Measurements from ENCODE around the gene SYNGR2. TPM values are rescaled to one million over a fixed set of nuclear protein-coding genes. Genes with fewer than 3 reads are reported as not detected.
A peak's percentile ranks its signal among the peaks of the same experiment; 100 is the strongest.

The SYNGR2 gene
- total and polyA plus RNA-seq, 9 of the 15 experiments (the other 6 are each of a cell fraction or from before 2014, with no cell fraction given) = 1.4 to 173 (median 87.8) TPM

DNA sequence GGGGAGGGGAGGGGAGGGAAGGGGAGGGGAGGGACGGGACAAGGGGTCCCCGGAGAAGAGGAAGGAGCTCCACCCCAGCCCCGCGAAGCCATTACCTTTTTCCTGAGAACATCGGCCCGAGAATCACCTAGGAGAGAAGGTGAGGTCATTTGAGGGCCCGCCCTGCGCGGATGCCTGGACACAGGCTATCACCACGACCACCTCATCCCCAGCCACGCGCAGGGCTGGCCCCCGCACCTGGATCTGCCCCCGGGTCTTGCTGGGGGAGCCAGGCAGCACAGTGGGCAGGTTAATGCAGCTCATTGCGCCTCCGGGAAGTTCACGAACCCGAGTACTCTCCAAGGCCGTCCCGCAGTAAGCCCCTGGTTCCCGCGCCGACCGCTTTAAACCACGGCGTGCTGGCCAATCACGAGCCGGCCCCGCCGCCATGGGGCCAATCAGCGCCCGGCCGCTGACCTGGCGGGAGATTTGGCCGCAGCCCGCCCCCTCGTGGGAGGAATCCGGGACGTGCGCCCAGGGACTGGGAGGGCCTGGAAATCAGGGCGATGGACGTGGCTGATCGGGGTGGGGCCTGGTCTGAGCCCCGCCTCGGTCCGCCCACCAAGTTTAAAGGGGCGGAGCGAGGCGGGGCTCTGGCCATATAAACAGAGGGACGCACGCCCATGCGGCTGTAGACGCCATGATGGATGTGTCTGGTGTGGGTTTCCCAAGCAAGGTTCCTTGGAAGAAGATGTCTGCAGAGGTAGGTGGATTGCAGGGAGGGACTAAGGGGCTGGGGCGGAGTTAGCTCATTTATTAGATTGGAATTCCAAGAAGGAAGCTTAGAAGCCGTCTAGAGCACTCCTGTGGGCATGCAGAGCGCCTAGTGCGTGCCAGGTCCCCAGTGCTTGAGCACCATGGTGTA is 18.6 kb downstream of the SYNGR2 start, which contains the start of the genes AFMID and TK1 (continued):
- TF ChIP-seq ZNF318 (IDR thresholded peaks at IDR 0.05; ENCODE audit: borderline replicate concordance in 1 of 2, low read depth in 1 of 2) (no peak), NCOA2 (IDR thresholded peaks at IDR 0.05; ENCODE audit: partially characterized antibody in 2 of 2) (no peak), EGR1 (conservative IDR thresholded peaks at IDR 0.05) (peak; percentile 81), POLR2A (conservative IDR thresholded peaks at IDR 0.05) (peak; percentile 97), HNRNPH1 (optimal IDR thresholded peaks at IDR 0.05; ENCODE audit: low read depth, low read length) (no peak), TCFL5 (CRISPR knock-in tag; conservative IDR thresholded peaks at IDR 0.05) (no peak), ZKSCAN3 (CRISPR knock-in tag; IDR thresholded peaks at IDR 0.05) (no peak), TEAD4 (IDR thresholded peaks at IDR 0.05; ENCODE audit: low read length) (peak; percentile 98), TEAD4 (CRISPR knock-in tag; IDR thresholded peaks at IDR 0.05; ENCODE audit: borderline replicate concordance) (peak; percentile 100), XRCC3 (IDR thresholded peaks at IDR 0.05) (no peak), CTCF (IDR thresholded peaks at IDR 0.05 in 2 of 3, conservative IDR thresholded peaks at IDR 0.05 in 1 of 3; ENCODE audit: insufficient read depth in 2 of 3, low read depth in 1 of 3, low read length in 3 of 3) (peak; percentile 70 to 82 (median 77))
- TF ChIP-seq, protein P1, sequence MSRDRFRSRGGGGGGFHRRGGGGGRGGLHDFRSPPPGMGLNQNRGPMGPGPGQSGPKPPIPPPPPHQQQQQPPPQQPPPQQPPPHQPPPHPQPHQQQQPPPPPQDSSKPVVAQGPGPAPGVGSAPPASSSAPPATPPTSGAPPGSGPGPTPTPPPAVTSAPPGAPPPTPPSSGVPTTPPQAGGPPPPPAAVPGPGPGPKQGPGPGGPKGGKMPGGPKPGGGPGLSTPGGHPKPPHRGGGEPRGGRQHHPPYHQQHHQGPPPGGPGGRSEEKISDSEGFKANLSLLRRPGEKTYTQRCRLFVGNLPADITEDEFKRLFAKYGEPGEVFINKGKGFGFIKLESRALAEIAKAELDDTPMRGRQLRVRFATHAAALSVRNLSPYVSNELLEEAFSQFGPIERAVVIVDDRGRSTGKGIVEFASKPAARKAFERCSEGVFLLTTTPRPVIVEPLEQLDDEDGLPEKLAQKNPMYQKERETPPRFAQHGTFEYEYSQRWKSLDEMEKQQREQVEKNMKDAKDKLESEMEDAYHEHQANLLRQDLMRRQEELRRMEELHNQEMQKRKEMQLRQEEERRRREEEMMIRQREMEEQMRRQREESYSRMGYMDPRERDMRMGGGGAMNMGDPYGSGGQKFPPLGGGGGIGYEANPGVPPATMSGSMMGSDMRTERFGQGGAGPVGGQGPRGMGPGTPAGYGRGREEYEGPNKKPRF (IDR thresholded peaks at IDR 0.05; ENCODE audit: low read depth, low read length) = no peak
- TF ChIP-seq, protein P2, sequence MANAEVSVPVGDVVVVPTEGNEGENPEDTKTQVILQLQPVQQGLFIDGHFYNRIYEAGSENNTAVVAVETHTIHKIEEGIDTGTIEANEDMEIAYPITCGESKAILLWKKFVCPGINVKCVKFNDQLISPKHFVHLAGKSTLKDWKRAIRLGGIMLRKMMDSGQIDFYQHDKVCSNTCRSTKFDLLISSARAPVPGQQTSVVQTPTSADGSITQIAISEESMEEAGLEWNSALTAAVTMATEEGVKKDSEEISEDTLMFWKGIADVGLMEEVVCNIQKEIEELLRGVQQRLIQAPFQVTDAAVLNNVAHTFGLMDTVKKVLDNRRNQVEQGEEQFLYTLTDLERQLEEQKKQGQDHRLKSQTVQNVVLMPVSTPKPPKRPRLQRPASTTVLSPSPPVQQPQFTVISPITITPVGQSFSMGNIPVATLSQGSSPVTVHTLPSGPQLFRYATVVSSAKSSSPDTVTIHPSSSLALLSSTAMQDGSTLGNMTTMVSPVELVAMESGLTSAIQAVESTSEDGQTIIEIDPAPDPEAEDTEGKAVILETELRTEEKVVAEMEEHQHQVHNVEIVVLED (CRISPR knock-in tag; IDR thresholded peaks at IDR 0.05) = 0 out of 2 replicates have a peak, but pooled peaks have one; percentile 10

All from K562 (cell line).